ENCODE results near the gene IGFBP3. TPM values are rescaled to one million over a fixed set of nuclear protein-coding genes. Genes with fewer than 3 reads are reported as not detected.

The IGFBP3 gene
- total RNA-seq, 1 experiment from 2014 or later = 14.0 TPM

DNA sequence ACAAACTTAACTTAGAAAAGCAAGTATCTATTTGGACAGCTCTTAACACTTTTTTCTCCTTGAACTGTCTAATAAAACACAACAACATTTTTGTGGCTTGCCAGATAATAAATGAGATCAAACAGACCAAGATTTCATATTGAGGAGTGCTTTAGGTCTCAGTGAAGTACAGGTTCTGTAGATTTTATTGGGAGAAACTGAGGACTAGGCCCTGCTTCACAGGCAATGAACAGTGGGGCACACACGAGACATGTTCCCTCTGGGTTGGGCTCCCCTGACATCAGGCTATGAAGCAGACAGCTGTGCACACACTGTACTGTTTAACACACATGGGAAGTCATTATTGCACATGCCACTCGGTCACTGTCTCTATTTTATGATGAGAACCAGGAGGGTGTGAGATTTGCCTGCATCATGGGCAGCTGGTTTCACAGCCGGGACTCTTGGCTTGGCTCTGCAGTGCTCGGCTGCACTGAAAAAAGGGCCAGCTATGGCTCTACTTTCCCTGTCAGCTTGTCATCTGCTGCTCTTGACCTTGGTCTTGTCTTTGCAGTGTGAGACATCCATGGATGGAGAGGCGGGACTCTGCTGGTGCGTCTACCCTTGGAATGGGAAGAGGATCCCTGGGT is 28.6 kb downstream of the IGFBP3 start:
- no peak for DNase-seq (ENCODE audit: low read depth)

DNA sequence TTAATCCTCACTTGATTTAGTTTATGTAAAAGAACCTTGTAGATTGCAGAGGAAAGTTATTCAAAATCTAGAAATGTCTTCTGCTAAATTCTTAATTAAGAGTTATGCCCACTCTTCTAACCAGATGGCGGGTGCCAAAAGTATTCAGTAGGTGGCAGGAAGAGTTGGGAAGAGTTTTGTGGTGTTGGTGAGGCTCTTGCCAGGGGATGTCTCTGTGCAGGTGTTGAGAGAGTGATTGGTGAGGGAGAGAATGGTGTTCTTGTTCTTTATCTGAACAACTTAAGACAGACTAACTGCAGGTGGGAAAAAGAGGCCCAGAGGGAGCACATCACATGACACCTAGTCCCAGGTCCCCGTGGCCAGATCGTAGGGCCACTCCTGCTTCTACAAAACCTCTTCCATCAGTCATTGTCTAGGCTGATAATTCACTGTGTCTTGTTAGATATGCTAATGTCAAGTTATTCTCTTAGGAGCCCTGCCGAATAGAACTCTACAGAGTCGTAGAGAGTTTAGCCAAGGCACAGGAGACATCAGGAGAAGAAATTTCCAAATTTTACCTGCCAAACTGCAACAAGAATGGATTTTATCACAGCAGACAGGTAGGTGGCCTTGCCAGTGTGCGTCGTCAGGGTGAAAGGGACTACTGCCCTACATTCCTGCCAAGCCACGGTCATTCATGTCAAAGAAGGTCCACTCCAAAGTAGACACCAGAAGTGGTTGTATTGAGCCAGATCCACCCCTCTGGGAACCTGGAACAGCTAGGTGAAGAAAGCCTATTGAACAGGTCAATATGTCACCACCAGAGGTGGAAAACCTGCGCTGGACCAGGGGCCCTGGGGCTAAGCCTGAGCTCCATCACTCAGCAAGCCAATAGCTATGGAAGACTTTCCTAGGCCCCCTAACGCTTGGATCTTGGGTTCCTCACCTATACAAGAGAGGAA is 29.3 kb downstream of the IGFBP3 start:
- no peak for DNase-seq (ENCODE audit: low read depth)

DNA sequence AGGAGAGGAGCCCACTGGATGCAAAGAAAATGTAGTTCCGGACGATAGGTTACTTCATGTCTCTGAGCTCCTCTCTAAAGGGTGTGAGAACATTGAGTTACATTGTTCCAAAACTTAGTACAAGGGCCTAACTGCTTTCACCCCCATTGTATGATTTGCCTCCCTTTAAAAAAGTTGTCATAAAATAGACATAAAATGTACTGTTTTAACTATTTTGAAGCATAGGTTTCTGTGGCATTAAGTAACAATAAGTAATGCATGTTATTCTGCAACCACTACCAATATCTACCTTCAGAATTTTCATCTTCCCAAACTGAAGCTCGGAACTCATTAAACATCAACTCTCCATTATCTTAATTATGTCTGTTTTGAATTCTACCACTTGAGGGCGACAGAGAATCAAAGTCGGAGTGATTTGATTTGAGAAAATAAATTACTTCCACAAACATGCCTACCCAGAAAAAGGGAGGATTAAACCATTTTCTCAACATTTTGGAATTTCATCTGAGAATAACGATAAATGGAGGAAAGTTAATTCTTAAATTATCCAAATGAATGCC is 30.1 kb downstream of the IGFBP3 start:
- peak; percentile 61 for DNase-seq (ENCODE audit: low read depth)

DNA sequence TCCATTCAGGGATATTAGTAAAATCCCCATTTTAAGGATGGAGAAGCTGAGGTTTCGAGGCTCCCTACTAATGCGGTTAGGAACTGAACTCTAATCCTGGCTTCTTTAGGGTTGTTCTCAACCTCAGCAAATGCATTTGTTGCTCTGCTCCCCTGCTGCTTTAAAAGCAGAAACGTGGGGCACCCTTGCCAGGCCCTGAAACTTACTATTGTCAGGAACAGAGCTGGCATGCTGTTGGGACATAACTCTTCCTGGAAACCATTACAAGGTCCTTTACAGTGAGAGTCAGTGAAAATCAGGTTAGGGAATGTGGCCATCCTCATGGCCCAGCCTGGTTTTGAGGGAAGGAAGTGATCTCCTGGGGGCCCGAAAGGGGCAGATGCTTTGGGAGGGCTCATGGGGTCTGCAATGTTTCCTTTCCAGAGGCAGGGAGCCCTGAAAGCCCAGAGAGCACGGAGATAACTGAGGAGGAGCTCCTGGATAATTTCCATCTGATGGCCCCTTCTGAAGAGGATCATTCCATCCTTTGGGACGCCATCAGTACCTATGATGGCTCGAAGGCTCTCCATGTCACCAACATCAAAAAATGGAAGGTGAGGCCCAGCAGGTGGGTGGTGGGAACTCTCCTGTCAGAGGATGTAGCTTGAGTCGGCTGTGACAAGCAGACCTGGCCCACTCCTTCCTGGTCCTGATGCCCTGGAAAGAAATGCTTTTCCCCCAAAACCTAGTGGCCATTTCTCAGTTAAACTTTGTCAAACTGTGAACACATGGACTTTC is 30.8 kb downstream of the IGFBP3 start:
- no peak for DNase-seq (ENCODE audit: low read depth)

DNA sequence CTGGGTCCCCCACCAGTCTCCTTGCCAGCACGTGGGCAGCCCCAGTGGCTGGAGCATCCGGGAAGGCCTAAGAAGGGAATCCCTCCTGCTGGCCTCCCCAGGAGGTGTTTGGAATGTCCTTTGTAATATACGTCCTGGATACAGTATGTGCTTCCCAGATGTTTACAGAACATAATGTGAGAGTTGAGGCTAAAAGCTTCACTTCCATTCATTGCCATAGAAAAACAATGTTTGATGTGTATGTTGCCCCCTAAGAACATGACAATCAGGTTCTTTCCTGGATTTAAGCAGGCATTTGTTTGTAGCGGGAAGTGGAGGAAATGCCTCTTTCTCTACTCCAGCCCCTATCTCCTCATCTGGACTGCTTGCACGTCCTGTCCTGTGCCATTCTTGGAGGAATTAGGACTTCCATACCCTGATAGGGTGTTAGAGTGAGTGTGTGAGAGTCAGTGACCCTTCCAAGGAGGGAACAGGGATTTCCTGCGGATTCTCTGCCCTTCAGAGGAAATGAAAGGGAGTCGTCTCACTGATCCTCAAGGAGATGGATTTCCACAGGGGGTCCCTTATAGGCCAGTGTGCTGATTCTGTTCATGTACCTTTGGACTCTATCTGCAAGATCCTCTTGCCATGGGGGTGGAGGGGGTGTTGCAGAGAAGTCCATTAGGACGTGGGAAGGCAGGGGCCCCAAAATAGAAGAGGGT is 31.6 kb downstream of the IGFBP3 start:
- no peak for DNase-seq (ENCODE audit: low read depth)

DNA sequence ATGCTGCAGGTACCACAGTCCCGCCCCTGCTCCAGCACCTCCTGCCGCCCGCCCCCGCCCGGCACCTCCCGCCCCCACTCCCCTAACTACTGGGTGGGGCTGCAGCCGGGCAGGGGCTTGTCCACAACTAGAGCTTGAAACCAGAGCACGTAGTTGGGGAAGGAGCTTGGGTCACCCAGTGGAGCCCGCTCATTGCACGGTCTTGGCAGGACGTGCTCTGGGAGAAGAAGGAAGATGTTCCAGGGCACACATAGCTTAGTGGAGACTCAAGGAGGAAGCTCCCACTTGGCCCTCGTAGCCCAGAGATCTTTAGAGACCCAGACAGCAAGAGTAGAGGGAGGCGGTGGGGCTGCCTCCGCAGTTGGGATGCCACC is 32.1 kb downstream of the IGFBP3 start:
- DNase-seq (ENCODE audit: low read depth) = no peak

DNA sequence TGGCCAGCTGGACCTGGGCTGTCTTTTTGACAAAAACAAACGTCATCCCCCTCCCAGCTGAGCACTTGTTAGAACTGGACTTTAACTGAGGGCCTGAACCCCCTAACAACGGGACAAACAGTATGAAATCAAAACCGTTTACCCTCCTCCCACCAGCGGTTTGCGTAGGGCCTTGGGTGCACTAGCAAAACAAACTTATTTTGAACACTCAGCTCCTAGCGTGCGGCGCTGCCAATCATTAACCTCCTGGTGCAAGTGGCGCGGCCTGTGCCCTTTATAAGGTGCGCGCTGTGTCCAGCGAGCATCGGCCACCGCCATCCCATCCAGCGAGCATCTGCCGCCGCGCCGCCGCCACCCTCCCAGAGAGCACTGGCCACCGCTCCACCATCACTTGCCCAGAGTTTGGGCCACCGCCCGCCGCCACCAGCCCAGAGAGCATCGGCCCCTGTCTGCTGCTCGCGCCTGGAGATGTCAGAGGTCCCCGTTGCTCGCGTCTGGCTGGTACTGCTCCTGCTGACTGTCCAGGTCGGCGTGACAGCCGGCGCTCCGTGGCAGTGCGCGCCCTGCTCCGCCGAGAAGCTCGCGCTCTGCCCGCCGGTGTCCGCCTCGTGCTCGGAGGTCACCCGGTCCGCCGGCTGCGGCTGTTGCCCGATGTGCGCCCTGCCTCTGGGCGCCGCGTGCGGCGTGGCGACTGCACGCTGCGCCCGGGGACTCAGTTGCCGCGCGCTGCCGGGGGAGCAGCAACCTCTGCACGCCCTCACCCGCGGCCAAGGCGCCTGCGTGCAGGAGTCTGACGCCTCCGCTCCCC is 32.7 kb downstream of the IGFBP3 start, which contains the start of gene IGFBP1:
IGFBP1 (plus strand) TSS at position 304 of the 808 bp plus-strand sequence; CDS start at position 469, 165 bp downstream.
- no peak for DNase-seq (ENCODE audit: low read depth)

DNA sequence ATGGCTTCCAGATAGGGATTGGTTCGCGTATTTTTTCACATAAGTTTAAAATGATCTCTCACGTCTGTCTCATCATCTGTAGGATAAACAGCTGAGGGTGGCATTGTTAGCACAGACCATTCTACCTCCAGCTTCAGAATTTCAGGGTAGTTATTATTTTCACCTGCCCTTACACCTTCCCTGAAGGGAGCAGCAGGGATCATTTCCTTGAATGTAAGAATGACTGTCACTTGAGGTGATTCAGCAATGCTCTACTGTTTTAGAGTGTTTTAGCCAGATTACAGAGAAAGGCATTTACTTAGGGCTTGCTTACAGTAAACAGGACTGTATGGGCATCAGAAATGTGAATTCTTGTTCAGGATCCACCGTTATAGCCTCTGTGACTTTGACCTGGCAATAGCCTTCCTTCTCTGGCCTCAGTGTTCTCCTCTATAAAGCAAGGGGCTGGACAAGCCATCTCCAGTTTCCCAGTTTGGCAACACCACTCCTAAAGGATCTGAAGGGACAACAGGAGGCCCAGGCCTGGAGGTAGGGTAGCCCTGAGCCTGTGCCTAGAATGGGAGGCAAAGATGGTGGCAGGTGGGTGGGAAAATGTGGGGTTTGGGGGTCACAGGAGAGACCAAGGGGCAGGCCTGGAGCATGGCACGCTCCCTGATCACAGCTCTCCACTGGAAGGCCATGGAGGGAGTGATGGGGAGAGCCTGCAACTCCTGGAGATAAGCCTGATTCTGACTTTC is 34.0 kb downstream of the IGFBP3 start:
- no peak for DNase-seq (ENCODE audit: low read depth)

DNA sequence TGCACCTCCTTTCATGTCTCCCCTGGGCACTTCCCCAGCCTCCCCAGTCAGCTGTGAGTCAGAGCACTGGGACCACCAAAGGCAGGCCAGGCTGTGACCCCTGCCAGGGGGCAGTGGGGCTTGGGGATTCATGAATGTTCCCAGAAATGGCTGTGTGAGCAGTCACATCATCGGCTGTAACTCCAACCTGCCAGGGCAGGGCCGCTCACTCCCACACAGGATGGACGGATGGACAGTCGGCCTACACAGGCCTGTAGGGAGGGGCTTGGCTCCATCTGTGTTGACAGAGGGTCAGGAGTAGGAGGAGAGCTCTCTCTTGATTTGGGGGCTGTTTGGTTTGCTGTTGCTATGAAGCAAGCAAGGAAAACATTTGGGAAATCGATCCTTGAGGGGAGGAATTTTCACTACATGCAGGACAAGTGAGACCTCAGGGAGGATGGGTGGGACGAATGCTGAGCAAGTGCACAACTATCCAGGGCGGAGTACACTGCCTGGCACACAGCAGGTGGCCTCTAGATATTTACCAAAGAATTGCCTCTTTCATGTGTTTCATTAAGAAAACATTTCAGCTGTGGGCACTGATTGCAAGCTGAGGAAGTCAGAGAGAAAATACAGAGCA is 35.7 kb downstream of the IGFBP3 start:
- DNase-seq (ENCODE audit: low read depth) = peak; percentile 91

DNA sequence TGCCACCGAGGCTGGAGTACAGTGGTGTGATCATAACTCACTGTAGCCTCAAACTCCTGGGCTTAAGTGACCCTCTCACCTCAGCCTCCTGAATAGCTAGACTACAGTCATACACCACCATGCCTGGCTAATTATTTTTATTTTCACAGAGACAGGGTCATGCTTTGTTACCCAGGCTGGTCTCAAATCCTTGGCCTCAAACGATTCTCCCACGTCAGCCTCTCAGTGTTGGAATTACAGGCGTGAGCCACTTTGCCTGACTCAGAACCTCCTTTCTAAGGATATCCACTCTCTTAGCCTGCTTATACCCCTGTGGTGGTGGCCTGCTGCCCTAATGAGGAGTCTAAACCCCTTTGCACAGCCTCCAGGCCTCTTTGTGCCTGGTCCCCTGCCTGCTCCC is 36.9 kb downstream of the IGFBP3 start:
- no peak for DNase-seq (ENCODE audit: low read depth)

DNA sequence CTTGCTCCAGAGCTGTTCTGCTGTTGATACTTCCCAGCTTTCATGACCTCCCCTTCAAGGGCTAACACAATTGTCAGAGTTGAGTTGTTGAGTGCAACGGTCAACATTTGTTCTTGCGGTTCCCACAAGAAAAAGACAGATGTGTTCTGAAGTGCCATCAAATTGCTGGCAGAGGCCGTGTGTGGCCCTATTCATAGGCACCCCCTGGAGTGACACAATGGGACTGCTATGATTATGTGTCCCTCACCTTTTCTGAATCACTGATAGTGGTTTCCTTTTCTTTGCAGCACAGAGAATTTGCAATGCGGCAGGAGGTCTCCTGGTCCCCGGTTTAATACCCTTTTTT is 38.6 kb downstream of the IGFBP3 start:
- no peak for DNase-seq (ENCODE audit: low read depth)

DNA sequence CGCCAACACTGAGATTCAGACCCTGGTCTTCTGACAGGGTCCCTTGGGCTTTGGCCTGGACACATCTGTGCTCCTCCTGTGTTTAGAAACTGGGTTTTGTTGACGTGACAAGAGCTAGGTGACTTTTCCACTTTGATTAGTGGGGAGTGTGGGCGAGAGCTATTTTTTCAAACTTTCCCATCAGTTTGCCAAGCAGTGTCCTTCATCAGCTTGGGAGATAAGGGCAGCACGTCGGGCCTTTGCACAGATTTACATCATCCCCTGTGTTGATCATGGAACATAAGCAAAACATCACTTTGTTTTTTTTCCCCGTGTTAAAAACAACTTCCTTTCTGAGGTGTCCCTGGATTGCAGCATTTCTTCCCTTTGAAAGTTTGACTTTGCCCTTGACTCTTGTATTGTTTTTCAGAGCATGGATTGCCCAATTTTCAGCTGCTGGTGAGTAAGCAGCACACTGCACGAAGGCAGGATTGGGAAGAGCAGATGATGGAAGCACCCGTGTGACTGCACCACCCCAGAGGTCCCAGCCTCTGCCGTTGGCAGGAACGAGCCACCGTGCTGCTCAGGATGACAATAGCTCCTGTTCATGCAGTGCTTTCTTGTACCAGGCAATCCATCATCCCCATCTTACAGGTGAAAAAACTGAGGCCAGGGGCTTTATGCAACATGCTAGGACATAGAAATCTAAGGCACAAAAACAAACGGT is 39.2 kb downstream of the IGFBP3 start:
- peak; percentile 96 for DNase-seq (ENCODE audit: low read depth)

DNA sequence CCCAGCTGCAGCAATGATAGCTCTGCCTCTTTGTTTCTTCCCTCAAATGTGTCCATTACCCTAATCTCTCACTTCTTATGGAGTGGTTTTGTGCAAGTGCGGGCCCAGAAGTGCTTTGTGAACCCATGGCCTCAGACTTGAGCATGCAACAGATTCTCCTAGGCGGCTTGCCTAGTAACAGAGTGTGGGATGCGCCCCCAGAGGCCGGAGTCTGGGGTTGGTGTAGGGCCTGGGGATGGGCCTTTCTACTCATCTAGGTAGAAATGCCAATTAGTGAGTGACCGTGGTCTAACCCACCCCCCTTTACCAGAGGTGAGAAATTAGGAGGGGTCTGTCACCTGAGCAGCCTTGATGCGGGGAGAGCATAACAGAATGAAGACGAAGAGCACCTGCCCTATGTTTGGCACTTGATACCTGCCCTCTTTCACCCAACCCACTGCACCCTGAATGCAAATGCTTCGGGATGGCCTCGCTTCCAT is 39.8 kb downstream of the IGFBP3 start:
- DNase-seq (ENCODE audit: low read depth) = no peak

DNA sequence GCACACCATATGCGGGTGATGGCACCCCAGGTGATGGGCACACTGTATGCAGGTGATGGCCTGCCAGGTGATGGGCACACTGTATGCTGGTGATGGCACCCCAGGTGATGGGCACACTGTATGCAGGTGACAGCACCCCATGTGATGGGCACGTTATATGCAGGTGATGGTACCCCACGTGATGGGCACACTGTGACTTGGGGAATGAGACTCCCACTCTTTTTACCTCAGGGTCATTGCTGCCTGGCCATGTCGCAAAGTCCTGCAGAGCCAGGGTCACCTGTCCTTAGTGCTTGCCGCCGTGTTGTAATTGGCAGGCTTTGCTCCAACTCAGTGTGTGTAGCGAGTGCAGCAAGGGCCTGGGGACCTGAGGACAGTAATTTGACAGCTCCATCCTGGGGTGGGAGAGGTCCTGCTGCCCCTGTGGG is 40.6 kb downstream of the IGFBP3 start:
- no peak for DNase-seq (ENCODE audit: low read depth)

DNA sequence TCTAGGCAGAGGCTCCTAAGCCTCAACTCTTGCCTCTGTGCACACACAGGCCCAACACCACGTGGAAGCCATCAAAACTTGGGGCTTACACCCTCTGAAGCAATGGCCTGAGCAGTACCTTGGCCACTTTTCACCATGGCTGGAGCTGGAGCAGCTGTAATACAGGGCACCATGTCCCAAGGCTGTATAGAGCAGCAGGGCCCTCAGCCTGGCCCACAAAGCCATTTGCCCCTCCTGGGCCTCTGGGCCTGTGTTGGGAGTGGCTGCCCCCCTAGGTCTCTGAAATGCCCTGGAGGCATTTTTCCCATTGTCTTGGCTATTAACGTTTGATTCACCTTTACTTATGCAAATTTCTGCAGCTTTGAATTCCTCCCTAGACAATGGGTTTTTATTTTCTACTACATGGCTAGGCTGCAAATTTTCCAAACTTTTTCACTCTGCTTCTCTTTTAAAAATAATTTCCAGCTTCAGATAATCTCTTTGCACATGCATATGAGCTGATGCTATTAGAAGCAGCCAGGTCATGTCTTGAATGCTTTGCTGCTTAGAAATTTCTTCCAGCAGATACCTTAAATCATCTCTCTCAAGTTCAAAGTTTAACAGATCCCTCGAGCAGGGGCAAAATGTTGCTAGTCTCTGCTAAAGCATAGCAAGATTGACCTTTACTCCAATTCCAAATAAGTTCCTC is 42.5 kb downstream of the IGFBP3 start:
- no peak for DNase-seq (ENCODE audit: low read depth)

DNA sequence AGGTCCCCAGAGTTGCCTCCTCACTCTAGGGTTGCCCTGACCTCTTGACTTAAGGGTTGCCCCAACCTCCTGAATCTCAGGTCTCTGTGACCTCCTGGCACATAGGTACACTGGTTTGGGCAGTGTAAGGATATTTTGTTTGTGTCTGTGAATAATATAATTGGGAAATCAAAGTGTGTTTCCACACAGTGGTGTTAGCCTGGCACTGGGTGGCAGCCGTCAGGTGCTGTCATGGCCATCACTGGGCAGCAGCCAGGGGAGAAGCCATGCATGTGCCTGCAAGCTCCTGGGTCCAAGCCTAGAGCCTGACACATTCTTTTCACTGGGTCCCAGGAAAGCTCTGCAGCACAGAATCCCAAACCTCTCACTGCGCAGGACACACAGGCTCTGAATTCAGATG is 44.6 kb downstream of the IGFBP3 start:
- DNase-seq (ENCODE audit: low read depth) = no peak

DNA sequence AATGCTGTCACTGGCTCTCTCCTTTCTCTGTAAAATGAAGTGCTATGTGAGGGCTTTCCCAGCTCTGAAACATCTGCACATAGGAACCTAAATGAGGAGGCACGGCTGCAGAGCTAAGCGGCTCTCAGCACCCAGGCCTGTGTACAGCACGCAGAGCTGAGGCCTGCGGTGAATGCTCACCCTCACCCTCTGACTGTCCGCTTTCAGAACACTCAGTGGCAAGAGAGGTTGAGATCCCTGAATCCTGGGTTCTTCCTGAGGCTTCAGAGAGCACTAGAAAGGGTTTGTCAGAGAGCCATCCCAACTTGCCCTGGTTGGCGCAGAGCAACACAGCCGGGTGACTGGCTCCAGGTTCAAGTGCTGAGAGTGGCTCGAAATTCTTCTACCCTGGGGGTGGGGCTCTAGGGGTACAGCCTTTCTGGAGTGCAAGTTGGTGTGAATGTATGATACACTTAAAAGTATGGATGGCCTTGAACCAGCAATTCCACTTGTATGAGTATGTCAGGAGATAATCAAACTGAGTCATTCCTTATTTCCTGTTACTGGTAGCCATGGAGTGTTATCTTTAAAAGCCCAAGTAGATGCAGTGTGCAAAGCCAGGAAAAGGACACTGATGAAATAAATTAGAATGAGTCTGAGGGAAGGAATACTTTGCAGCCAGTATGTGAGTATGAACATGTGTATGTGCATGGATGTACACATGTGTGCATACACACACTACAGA is 46.5 kb downstream of the IGFBP3 start:
- peak; percentile 73 for DNase-seq (ENCODE audit: low read depth)
